ENCODE measurements around the gene ATXN7L1. TPM values are rescaled to one million over a fixed set of nuclear protein-coding genes. Genes with fewer than 3 reads are reported as not detected.

The ATXN7L1 gene
- polyA plus RNA-seq, 1 of the 3 experiments (the other 2 are of a cell fraction): 6.0 TPM

DNA sequence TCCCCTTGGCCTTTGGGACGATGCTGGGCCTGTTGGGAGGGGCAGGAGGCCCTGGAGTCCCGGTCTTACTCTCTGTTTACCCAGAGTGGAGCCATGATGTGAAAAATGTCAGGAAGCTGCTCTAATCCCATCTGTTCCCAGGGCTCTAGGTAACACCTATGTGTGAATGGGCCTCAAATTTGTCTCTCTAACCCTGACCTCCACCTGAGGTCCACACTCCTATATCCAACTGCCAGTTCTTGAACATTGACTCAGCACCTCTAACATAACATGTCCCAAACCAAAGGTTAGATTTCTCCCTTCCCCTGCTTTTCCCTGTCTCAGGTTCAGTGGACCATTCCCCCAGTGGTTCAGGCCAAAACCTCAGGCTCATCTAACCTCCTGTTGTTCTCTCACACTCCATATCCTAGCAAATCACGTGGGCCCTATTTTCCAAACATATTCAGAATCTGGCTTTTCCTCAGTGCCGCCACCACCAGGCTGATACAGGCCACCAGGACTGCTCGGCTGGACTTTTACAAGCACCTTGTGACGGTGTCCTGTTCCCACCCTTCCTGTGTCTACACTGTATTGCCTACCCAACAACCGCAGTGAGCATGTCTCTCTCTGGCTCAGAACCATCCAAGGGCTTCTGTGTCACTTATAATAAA lies 130.6 kb downstream of the ATXN7L1 start:
- 93% methylated on average over 7 of the region's 7 CpGs for WGBS (ENCODE audit: low lambda C conversion rate)
- Histone ChIP-seq H3K9me2 (no peaks in the 10 kb centered on the region), H3K27ac (ENCODE audit: low read depth in 2 of 2, low read length in 1 of 2) (no peak overlapping the region), H4K20me1 (ENCODE audit: insufficient read depth) (no peaks in the 10 kb centered on the region), H3K9me3 (no peaks in the 10 kb centered on the region), H3F3A (replicated peaks; ENCODE audit: insufficient read depth) (no peaks in the 10 kb centered on the region), H2AFZ (ENCODE audit: low read depth) (no peak overlapping the region), H3K9ac (no peak overlapping the region), H3K27me3 (ENCODE audit: insufficient read depth) (no peaks in the 10 kb centered on the region), H3K4me1 (ENCODE audit: control insufficient read depth in 1 of 2, insufficient read depth in 2 of 2, low read depth in 1 of 2, low read length in 1 of 2) (no peaks in the 10 kb centered on the region), H3K36me3 (replicated peaks in 1 of 2; ENCODE audit: control insufficient read depth in 1 of 2, insufficient read depth in 2 of 2, low read length in 1 of 2) (no peaks in the 10 kb centered on the region), H3K4me3 (ENCODE audit: low read depth in 2 of 2, low read length in 1 of 2) (no peak overlapping the region), H3K4me2 (no peak overlapping the region), H3K79me2 (ENCODE audit: insufficient read depth) (no peaks in the 10 kb centered on the region)
- POLR2A ChIA-PET: no interaction called here
- DNase-seq: no peak
- TF ChIP-seq GABPA (IDR thresholded peaks at IDR 0.05; ENCODE audit: low read depth): no peak
- TF ChIP-seq RCOR1 (IDR thresholded peaks at IDR 0.05; ENCODE audit: low read length): no peak
- no peak for TF ChIP-seq TEAD4 (IDR thresholded peaks at IDR 0.05; ENCODE audit: borderline replicate concordance, insufficient read depth)
- no peak for TF ChIP-seq MEF2A (IDR thresholded peaks at IDR 0.05; ENCODE audit: borderline replicate concordance, low read depth)
- TF ChIP-seq, protein P1, sequence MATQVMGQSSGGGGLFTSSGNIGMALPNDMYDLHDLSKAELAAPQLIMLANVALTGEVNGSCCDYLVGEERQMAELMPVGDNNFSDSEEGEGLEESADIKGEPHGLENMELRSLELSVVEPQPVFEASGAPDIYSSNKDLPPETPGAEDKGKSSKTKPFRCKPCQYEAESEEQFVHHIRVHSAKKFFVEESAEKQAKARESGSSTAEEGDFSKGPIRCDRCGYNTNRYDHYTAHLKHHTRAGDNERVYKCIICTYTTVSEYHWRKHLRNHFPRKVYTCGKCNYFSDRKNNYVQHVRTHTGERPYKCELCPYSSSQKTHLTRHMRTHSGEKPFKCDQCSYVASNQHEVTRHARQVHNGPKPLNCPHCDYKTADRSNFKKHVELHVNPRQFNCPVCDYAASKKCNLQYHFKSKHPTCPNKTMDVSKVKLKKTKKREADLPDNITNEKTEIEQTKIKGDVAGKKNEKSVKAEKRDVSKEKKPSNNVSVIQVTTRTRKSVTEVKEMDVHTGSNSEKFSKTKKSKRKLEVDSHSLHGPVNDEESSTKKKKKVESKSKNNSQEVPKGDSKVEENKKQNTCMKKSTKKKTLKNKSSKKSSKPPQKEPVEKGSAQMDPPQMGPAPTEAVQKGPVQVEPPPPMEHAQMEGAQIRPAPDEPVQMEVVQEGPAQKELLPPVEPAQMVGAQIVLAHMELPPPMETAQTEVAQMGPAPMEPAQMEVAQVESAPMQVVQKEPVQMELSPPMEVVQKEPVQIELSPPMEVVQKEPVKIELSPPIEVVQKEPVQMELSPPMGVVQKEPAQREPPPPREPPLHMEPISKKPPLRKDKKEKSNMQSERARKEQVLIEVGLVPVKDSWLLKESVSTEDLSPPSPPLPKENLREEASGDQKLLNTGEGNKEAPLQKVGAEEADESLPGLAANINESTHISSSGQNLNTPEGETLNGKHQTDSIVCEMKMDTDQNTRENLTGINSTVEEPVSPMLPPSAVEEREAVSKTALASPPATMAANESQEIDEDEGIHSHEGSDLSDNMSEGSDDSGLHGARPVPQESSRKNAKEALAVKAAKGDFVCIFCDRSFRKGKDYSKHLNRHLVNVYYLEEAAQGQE (IDR thresholded peaks at IDR 0.05; ENCODE audit: low read depth, low read length): no peak
- no peak for TF ChIP-seq RAD21 (IDR thresholded peaks at IDR 0.05; ENCODE audit: low read length)
- TF ChIP-seq FOSL2 (IDR thresholded peaks at IDR 0.05; ENCODE audit: borderline replicate concordance, low read depth): no peak
- TF ChIP-seq, protein P2, sequence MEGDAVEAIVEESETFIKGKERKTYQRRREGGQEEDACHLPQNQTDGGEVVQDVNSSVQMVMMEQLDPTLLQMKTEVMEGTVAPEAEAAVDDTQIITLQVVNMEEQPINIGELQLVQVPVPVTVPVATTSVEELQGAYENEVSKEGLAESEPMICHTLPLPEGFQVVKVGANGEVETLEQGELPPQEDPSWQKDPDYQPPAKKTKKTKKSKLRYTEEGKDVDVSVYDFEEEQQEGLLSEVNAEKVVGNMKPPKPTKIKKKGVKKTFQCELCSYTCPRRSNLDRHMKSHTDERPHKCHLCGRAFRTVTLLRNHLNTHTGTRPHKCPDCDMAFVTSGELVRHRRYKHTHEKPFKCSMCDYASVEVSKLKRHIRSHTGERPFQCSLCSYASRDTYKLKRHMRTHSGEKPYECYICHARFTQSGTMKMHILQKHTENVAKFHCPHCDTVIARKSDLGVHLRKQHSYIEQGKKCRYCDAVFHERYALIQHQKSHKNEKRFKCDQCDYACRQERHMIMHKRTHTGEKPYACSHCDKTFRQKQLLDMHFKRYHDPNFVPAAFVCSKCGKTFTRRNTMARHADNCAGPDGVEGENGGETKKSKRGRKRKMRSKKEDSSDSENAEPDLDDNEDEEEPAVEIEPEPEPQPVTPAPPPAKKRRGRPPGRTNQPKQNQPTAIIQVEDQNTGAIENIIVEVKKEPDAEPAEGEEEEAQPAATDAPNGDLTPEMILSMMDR (IDR thresholded peaks at IDR 0.05): no peak
- CTCF ChIA-PET: interaction anchor here (1.0 kb wide), 1 partner anchor 93 kb away, joined by 3 read pairs; no protein-coding TSS in a partner anchor

- Histone ChIP-seq H3K4me2 (no peak overlapping the region), H3K4me3 (ENCODE audit: low read depth in 2 of 2, low read length in 1 of 2) (no peak overlapping the region), H3K4me1 (ENCODE audit: control insufficient read depth in 1 of 2, insufficient read depth in 2 of 2, low read depth in 1 of 2, low read length in 1 of 2) (no peaks in the 10 kb centered on the region; a peak in 1 of 4 replicates), H3K27me3 (ENCODE audit: insufficient read depth) (no peaks in the 10 kb centered on the region), H3K9me2 (no peaks in the 10 kb centered on the region), H3K9ac (no peak overlapping the region), H3F3A (replicated peaks; ENCODE audit: insufficient read depth) (no peaks in the 10 kb centered on the region), H4K20me1 (ENCODE audit: insufficient read depth) (no peaks in the 10 kb centered on the region), H3K79me2 (ENCODE audit: insufficient read depth) (no peaks in the 10 kb centered on the region), H2AFZ (ENCODE audit: low read depth) (no peak overlapping the region), H3K27ac (ENCODE audit: low read depth in 2 of 2, low read length in 1 of 2) (no peak overlapping the region), H3K36me3 (replicated peaks in 1 of 2; ENCODE audit: control insufficient read depth in 1 of 2, insufficient read depth in 2 of 2, low read length in 1 of 2) (no peaks in the 10 kb centered on the region), H3K9me3 (no peaks in the 10 kb centered on the region)
- DNase-seq: no peak
- POLR2A ChIA-PET: no interaction called here
- WGBS (ENCODE audit: low lambda C conversion rate): 92% methylated on average over 1 of the region's 1 CpG
- CTCF ChIA-PET: interaction anchor here (0.9 to 5.6 kb wide), 6 partner anchors 10 to 133 kb away, joined by 3 to 28 read pairs (median 4); no protein-coding TSS in a partner anchor
- no peak for TF ChIP-seq GATA2 (CRISPR knock-in tag; IDR thresholded peaks at IDR 0.05)
- TF ChIP-seq FOXM1 (IDR thresholded peaks at IDR 0.05; ENCODE audit: low read depth): no peak
- TF ChIP-seq, protein P3, sequence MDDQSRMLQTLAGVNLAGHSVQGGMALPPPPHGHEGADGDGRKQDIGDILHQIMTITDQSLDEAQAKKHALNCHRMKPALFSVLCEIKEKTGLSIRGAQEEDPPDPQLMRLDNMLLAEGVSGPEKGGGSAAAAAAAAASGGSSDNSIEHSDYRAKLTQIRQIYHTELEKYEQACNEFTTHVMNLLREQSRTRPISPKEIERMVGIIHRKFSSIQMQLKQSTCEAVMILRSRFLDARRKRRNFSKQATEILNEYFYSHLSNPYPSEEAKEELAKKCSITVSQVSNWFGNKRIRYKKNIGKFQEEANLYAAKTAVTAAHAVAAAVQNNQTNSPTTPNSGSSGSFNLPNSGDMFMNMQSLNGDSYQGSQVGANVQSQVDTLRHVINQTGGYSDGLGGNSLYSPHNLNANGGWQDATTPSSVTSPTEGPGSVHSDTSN (IDR thresholded peaks at IDR 0.05): no peak
- TF ChIP-seq YY1 (IDR thresholded peaks at IDR 0.05; ENCODE audit: low read depth): no peak
- TF ChIP-seq, protein P4, sequence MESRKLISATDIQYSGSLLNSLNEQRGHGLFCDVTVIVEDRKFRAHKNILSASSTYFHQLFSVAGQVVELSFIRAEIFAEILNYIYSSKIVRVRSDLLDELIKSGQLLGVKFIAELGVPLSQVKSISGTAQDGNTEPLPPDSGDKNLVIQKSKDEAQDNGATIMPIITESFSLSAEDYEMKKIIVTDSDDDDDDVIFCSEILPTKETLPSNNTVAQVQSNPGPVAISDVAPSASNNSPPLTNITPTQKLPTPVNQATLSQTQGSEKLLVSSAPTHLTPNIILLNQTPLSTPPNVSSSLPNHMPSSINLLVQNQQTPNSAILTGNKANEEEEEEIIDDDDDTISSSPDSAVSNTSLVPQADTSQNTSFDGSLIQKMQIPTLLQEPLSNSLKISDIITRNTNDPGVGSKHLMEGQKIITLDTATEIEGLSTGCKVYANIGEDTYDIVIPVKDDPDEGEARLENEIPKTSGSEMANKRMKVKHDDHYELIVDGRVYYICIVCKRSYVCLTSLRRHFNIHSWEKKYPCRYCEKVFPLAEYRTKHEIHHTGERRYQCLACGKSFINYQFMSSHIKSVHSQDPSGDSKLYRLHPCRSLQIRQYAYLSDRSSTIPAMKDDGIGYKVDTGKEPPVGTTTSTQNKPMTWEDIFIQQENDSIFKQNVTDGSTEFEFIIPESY (IDR thresholded peaks at IDR 0.05; ENCODE audit: borderline replicate concordance, low read depth): no peak
- TF ChIP-seq FOXJ3 (CRISPR knock-in tag; IDR thresholded peaks at IDR 0.05): no peak
- TF ChIP-seq, protein P2 (IDR thresholded peaks at IDR 0.05): no peak
- no peak for TF ChIP-seq GABPA (IDR thresholded peaks at IDR 0.05; ENCODE audit: low read depth)
- no peak for TF ChIP-seq TCF12 (IDR thresholded peaks at IDR 0.05)
- no peak for TF ChIP-seq EP300 (IDR thresholded peaks at IDR 0.05; ENCODE audit: borderline replicate concordance in 1 of 2, low read depth in 1 of 2, low read length in 1 of 2)
These were observed 132.1 kb downstream of the ATXN7L1 start for GRCh38 chr7:105744258-105744657.

Measured in SK-N-SH (cell line).